IMR-90 (cell line): ENCODE measurements around the gene CBY1. TPM values are rescaled to one million over a fixed set of nuclear protein-coding genes. Genes with fewer than 3 reads are reported as not detected.

Source experiments
- ATAC-seq: fragments of 200-7000 bp; cut with Tn5 transposase; 2 replicates; pipeline ENCODE4 v1.9.1; 2020; ENCODE audit warnings: low read depth, mild to moderate bottlenecking, moderate library complexity
- BruUV-seq: library from RNA; stranded (reverse); fragments of 400-500 nt; replicated peaks from 2 replicates; lab custom pipeline; 2021; lab: Mats Ljungman, UMichigan
- CTCF ChIA-PET: fragments of 300-600 bp; formaldehyde crosslinking; extraction: SDS; loops from one replicate; lab custom pipeline; 2021; ENCODE audit warnings: antibody characterized with exemption; lab: Yijun Ruan, JAX
- POLR2A ChIA-PET: fragments of 300-600 bp; sonication (Branson Sonifier 250); formaldehyde crosslinking; loops from one replicate; lab custom pipeline; 2022; ENCODE audit warnings: antibody characterized with exemption; ENCODE audit not compliant: unreplicated experiment; lab: Charles Lee
- DNase-seq: peaks from one replicate; pipeline ENCODE4 v3.0.0; 2013
- H2AFZ ChIP-seq: replicated peaks from 2 replicates; pipeline ENCODE3; 2013; ENCODE audit warnings: low read length, mild to moderate bottlenecking; ENCODE audit not compliant: poor library complexity
- H2AK5ac ChIP-seq: 2 replicates; pipeline ENCODE4 v1.6.1; 2013; ENCODE audit warnings: low read depth, low read length, inconsistent platforms
- H2AK9ac ChIP-seq: replicated peaks from 2 replicates; pipeline ENCODE3; 2013; ENCODE audit warnings: mild to moderate bottlenecking, low read depth, low read length, moderate library complexity; ENCODE audit not compliant: poor library complexity
- H2BK120ac ChIP-seq: 2 replicates; pipeline ENCODE4 v1.6.1; 2013; ENCODE audit warnings: low read depth, low read length, inconsistent platforms
- H2BK15ac ChIP-seq: 3 replicates; pipeline ENCODE4 v1.6.1; 2013; ENCODE audit warnings: low read depth, low read length, inconsistent platforms
- H2BK20ac ChIP-seq: 2 replicates; pipeline ENCODE4 v1.6.1; 2013; ENCODE audit warnings: low read depth, mild to moderate bottlenecking, inconsistent platforms, low read length, moderate library complexity
- H2BK5ac ChIP-seq: 2 replicates; pipeline ENCODE4 v1.6.1; 2013; ENCODE audit warnings: mild to moderate bottlenecking, low read depth, low read length, inconsistent platforms; ENCODE audit not compliant: poor library complexity, severe bottlenecking
- H3K14ac ChIP-seq: replicated peaks from 2 replicates; pipeline ENCODE4 v1.6.1; 2013; ENCODE audit warnings: low read depth, low read length, inconsistent platforms
- H3K18ac ChIP-seq: 2 replicates; pipeline ENCODE4 v1.6.1; 2013; ENCODE audit warnings: low read depth, low read length, control low read depth
- H3K23ac ChIP-seq: 2 replicates; pipeline ENCODE4 v1.6.1; 2013; ENCODE audit warnings: low read depth, low read length, inconsistent platforms
- H3K27ac ChIP-seq: 2 replicates; pipeline ENCODE4 v1.5.1; 2013; ENCODE audit warnings: mild to moderate bottlenecking, control low read depth, low read length; ENCODE audit not compliant: insufficient read depth
- H3K27me3 ChIP-seq: 2 replicates; pipeline ENCODE4 v1.6.1; 2013; ENCODE audit warnings: low read length; ENCODE audit not compliant: control insufficient read depth, insufficient read depth
- H3K36me3 ChIP-seq: 2 replicates; pipeline ENCODE4 v1.6.1; 2013; ENCODE audit warnings: low read length, mixed read lengths; ENCODE audit not compliant: control insufficient read depth, insufficient read depth
- H3K4ac ChIP-seq: 2 replicates; pipeline ENCODE4 v1.6.1; 2013; ENCODE audit warnings: low read depth, low read length, inconsistent platforms
- H3K4me1 ChIP-seq: 2 replicates; pipeline ENCODE4 v1.6.1; 2013; ENCODE audit warnings: low read length, mixed read lengths; ENCODE audit not compliant: control insufficient read depth, insufficient read depth
- H3K4me2 ChIP-seq: 2 replicates; pipeline ENCODE4 v1.6.1; 2013; ENCODE audit warnings: low read depth, mild to moderate bottlenecking, control low read depth, low read length, moderate library complexity
- H3K4me3 ChIP-seq: 2 replicates; pipeline ENCODE4 v1.5.1; 2013; ENCODE audit warnings: low read depth, mild to moderate bottlenecking, control low read depth, low read length, moderate library complexity; ENCODE audit not compliant: insufficient read depth
- H3K56ac ChIP-seq: 2 replicates; pipeline ENCODE4 v1.6.1; 2013; ENCODE audit warnings: low read length, inconsistent platforms; ENCODE audit not compliant: insufficient read depth; ENCODE audit errors: extremely low read depth
- H3K79me1 ChIP-seq, 2 experiments: 2 replicates each; pipeline ENCODE4 v1.6.1; 2013; ENCODE audit warnings: low read length in 2 of 2, inconsistent platforms in 1 of 2, low read depth in 1 of 2
- H3K9ac ChIP-seq: 2 replicates; pipeline ENCODE4 v1.6.1; 2013; ENCODE audit warnings: low read depth, low read length, control low read depth
- H3K9me1 ChIP-seq: 2 replicates; pipeline ENCODE4 v1.6.1; 2013; ENCODE audit warnings: low read length, inconsistent platforms; ENCODE audit not compliant: insufficient read depth
- H3K9me3 ChIP-seq: 2 replicates; pipeline ENCODE4 v1.6.1; 2013; ENCODE audit warnings: low read length; ENCODE audit not compliant: control insufficient read depth, insufficient read depth
- H4K20me1 ChIP-seq: 2 replicates; pipeline ENCODE4 v1.6.1; 2013; ENCODE audit warnings: low read length, inconsistent platforms; ENCODE audit not compliant: insufficient read depth
- H4K5ac ChIP-seq: 2 replicates; pipeline ENCODE4 v1.6.1; 2013; ENCODE audit warnings: mild to moderate bottlenecking, low read depth, low read length, control low read depth
- H4K8ac ChIP-seq, 2 experiments: 2 replicates each; pipeline ENCODE4 v1.6.1; 2013; ENCODE audit warnings: low read depth in 2 of 2, low read length in 2 of 2, control low read depth in 1 of 2, inconsistent platforms in 1 of 2
- H4K91ac ChIP-seq: 2 replicates; pipeline ENCODE4 v1.6.1; 2013; ENCODE audit warnings: low read depth, low read length, inconsistent platforms; ENCODE audit not compliant: insufficient read depth
- BHLHE40 ChIP-seq: fragments of 150-350 bp; IDR thresholded peaks from 2 replicates; pipeline ENCODE4 v1.6.1; 2016; ENCODE audit warnings: mild to moderate bottlenecking, low read depth, low read length
- CEBPB ChIP-seq: IDR thresholded peaks from 2 replicates; pipeline ENCODE4 v1.6.1; 2012; ENCODE audit warnings: low read depth, low read length, improper control_type of control experiment
- FOS ChIP-seq: fragments of 150-350 bp; IDR thresholded peaks from 2 replicates; pipeline ENCODE4 v1.6.1; 2016; ENCODE audit warnings: low read depth, low read length
- MAZ ChIP-seq: IDR thresholded peaks from 2 replicates; pipeline ENCODE4 v1.6.1; 2012; ENCODE audit warnings: low read depth, mild to moderate bottlenecking, low read length, improper control_type of control experiment, moderate library complexity, borderline replicate concordance
- MXI1 ChIP-seq: IDR thresholded peaks from 2 replicates; pipeline ENCODE4 v1.6.1; 2012; ENCODE audit warnings: low read depth, mild to moderate bottlenecking, low read length, moderate library complexity, borderline replicate concordance
- SMC3 ChIP-seq: fragments of 150-350 bp; IDR thresholded peaks from 2 replicates; pipeline ENCODE4 v1.6.1; 2016; ENCODE audit warnings: low read depth, mild to moderate bottlenecking, antibody characterized with exemption, low read length, moderate library complexity
- WGBS, 2 experiments: methylation state at CpG; one replicate each; pipeline versions ENCODE4 v1.1.5 to v1.1.7; 2013; ENCODE audit warnings: missing lambda C conversion rate in 2 of 2; ENCODE audit not compliant: insufficient read length in 1 of 2; ENCODE audit errors: extremely low coverage in 2 of 2; 5-methylcytosine and 5-hydroxymethylcytosine counted together
- dilution Hi-C: fragments of 300-500 bp; cut with HindIII; formaldehyde crosslinking; loops from one replicate; pipeline ENCODE4 v1.14.3; 2018; ENCODE audit warnings: low sequenced_read_pairs; ENCODE audit not compliant: unreplicated experiment
- in situ Hi-C: fragments of 300-500 bp; cut with MboI; formaldehyde crosslinking; loops from 3 replicates; pipeline ENCODE4 v1.14.3; 2019; ENCODE audit warnings: low sequenced_read_pairs, inconsistent platforms, mixed read lengths
- intact Hi-C: fragments of 100-400 bp; cut with micrococcal nuclease; formaldehyde crosslinking; loops from 2 replicates; pipeline ENCODE4 v1.10.0; 2022
- polyA plus RNA-seq, 3 experiments: library from polyadenylated mRNA; depleted of rRNA; stranded (reverse); fragments of >200 nt; gene quantifications; 2 replicates each; pipeline ENCODE4 v1.2.3, GENCODE V29; 2012; ENCODE audit warnings: low replicate concordance in 1 of 3
- total RNA-seq: library from RNA; depleted of rRNA; stranded (reverse); fragments of >200 nt; gene quantifications from 2 replicates; pipeline ENCODE4 v1.2.3, GENCODE V29; 2012

CBY1 gene
- total and polyA plus RNA-seq, 2 of the 4 experiments (the other 2 are of a cell fraction), result 13.8 to 30.0 TPM

DNA sequence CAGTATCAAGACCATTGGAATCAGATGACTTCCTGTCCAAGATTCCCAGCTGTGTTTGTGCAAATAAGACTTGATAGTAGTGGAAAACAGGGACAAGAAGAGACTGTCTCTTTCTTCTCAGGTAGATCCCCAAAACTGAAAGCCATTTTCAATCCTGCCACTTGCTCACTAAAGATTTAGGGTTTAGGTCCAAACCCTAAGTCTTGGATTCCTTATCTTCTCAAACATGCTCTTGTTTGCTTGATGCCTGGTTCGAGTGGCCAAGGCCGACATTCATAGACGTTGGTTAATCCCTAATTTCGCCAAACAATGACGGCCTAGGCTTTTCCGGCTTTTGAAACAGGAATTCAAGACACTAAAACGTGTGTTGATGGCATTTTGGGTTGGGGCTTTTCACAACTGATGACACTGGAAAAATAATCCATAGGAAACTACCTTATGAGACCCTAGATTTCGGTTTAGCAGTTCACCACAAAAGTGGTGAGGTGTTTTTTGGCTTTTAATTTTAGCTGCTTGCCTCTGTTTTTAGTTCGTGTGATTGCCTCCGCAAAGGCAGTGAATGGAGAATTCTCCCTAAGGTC, 48.3 kb downstream of the CBY1 start:
- CTCF ChIA-PET, result no interaction called here
- H3K56ac ChIP-seq, result no peak overlapping the region; the same call in 1 of the 2 replicates
- no CpG with 5 or more reads among the region's 10 CpGs for WGBS, 2 experiments

More for the DNA sequence above, 48.3 kb downstream of the CBY1 start:
- Histone ChIP-seq H3K9me3 (no peaks in the 10 kb centered on the region), H4K91ac (no peak overlapping the region), H3K79me1 (peaks cover 2 to 49% of the 10 kb centered on the region in 2 experiments; a peak in 2 of 4 replicates), H3K4me3 (peak overlapping the region; percentile 40), H2AFZ (peak overlapping the region; percentile 93), H2BK15ac (no peak overlapping the region), H3K27ac (no peak overlapping the region), H3K27me3 (no peaks in the 10 kb centered on the region), H3K36me3 (0 out of 2 replicates have a peak, but pooled peaks cover 1% of the 10 kb centered on the region), H2AK5ac (peak overlapping the region; percentile 7; the same call in 1 of the 2 replicates), H4K5ac (peak overlapping the region; percentile 34; the same call in 1 of the 2 replicates), H2BK20ac (no peak overlapping the region), H3K14ac (0 out of 2 replicates have a peak overlapping the region, but pooled peaks have one; percentile 0), H2BK120ac (no peak overlapping the region), H2AK9ac (peak overlapping the region; percentile 26), H3K4me2 (peak overlapping the region; percentile 87), H3K4me1 (peaks cover 8% of the 10 kb centered on the region), H3K23ac (peak overlapping the region; percentile 57), H4K8ac (peak overlapping the region in 1 of 2 experiments; percentile 43; a peak in 1 of 4 replicates), H2BK5ac (peak overlapping the region; percentile 17), H3K18ac (no peak overlapping the region), H3K4ac (no peak overlapping the region), H4K20me1 (peaks cover 33% of the 10 kb centered on the region), H3K9ac (peak overlapping the region; percentile 15; the same call in 1 of the 2 replicates), H3K9me1 (peaks cover 22% of the 10 kb centered on the region)
- in situ Hi-C loops, result no loop called here
- dilution Hi-C loops, result no loop called here
- TF ChIP-seq CEBPB (no peak), SMC3 (no peak), MAZ (no peak), FOS (no peak), MXI1 (no peak), BHLHE40 (no peak)
- BruUV-seq, result no TSS peak
- no peak for DNase-seq
- intact Hi-C loops, result loop anchor here (10.0 kb wide), 1 partner anchor 650 kb away; the partner anchor contains the start of gene PICK1
- POLR2A ChIA-PET, result interaction anchor here (0.6 kb wide), 1 partner anchor 23 kb away, joined by 5 read pairs; the partner anchor contains the start of gene TOMM22
- ATAC-seq, result no peak
